GM19324 (cell line): ENCODE data around the gene THSD4.

Experiments
- ATAC-seq: cut with Tn5 transposase; IDR thresholded peaks from one replicate; pipeline ENCODE4 v1.9.1; 2021; ENCODE audit warnings: mild to moderate bottlenecking, moderate library complexity; ENCODE audit not compliant: unreplicated experiment, low FRiP score

THSD4 gene

DNA sequence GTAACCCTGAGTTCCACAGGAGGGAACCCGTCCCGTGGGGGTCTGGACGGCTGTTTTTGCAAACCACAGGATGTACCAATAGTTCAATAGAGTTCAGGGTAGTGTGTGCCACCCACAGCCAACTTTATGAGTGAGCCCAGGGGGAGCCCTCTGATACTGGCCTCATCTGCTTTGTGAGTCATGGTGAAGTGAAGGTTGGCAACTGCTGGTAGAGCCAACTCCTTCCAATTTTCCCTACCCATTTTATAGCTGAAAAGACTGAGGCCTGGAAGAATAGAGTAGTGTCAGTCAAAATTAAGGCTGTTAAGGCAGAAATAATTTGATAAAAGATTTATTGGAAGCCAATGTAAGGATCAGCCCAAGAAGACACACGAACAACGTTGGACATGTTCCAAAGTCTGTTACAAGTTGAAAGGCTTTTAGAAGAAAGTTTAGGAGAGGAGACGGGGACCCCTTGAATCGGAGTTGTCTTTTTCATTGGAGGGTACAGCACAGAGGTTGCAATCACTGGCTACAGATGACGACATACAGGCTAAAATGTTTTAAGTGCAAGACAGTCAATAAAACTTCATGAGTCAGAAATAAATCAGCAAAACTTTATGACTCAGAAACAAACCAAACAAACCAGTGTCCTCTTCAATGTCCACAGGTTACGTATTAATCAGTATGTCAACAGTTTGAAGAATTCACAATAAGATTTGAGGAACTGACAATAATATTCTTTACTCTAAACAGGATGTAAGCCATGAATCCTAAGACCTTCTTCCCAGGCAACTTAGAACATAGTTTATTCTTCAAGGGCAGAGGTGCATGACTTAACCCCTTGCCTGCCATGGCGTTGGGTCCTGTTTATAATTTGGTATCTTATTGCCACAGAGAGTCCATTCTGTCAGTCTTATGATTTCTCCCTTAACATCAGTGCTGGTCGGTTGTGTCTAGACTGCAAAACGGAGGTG, 632.1 kb downstream of the THSD4 start:
- ATAC-seq = no peak

DNA sequence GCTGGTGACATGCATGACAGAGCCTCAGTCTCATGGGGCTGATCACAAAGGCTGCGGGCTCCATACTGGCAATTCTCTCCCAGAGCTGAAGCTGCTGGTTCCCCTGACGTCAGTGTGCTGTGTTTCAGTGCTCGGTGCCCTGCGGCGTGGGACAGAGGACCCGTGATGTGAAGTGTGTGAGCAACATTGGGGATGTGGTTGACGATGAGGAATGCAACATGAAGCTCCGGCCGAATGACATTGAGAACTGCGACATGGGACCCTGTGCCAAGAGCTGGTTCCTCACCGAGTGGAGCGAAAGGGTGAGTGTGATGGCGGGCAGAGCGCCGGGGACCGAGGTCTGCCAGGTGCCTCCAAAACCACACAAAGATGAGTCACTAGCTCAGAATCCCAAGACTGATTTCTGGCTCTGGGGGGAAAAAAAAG, 633.0 kb downstream of the THSD4 start:
- no peak for ATAC-seq

DNA sequence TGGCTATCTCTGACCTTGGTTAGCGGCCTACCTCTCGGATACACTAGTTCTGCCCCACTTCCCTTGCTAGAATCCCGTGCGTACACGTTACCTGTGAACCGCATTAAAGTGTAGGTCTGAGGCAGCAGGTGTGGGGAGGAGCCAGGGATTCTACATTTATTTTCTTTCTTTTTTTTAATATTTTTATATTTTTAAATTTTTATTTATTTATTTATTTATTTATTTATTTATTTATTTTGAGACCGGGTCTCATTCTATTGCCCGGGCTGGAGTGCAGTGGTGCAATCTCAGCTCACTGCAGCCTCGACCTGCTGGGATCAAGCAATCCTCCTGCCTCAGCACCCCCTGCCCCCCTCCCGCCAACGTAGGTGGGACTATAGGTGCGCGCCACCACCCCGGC, 634.2 kb downstream of the THSD4 start:
- no peak for ATAC-seq

DNA sequence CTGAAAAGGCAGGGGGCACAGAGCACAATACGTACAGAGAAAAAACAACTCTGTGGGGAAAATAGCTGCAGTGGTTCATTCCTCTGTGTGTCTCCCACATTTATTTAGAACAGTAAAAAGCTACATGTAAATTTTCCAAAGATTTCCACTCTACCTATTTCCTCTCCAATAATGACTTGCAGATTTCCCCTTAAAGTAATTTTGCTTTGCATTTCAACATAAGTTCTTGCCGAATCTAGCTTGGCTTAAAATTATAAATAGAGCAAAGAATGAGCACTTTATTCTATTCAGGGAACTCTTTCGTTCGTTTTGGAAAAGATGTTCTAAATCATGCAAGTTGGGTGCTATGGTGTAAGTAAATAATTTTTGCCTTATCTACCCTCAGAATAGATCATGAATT, 636.9 kb downstream of the THSD4 start:
- ATAC-seq = no peak

DNA sequence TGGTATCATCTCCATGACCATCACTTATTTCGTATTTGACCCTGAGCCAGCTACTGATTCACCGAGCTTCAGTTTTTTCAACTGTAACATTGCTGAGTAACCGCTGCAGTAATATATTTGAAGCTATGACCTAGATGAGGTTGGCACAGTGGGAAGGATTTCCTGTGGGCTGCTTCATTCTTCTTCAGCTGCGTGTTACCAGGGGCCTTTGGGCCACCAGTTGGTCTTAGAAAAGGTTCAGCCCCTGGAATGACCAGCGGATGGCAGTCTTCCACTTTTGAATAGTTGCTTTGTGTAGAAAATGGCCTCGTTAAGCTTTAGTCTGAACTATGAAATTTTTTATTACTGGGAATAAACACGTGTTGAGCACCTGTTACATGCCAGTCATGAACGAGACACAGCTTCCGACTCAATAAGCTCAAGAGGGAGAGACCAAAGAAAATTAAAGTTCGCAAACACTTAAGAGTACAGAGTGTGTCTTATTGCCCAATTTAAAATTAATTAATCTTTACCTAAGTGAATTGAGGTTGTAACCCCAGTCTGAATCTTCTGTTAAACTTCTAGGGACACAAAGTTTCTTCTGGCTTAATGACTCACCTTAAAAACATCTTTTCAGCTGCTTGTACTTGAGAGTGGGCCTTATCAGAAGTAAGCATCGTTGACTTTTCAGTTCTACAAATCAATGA, 637.5 kb downstream of the THSD4 start:
- ATAC-seq = no peak

DNA sequence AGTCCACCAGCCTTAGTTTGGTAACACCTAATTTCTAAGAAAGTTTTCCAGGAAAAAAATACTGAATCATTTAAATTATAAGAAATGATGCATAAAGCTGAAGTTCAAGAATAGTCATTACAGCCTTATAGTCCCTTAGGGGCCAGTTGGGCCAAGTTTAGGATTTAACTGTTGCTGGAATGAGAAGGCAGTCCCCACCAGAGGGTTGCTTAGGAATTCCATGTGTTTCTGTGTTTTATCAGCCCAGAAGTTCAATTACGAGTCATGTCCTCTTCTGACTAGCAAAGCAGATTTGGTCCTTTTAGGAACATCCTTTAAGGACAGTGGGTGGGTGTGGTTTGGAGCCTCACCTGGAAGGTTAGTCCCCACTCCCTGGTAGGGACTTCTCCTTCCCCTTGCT, 638.1 kb downstream of the THSD4 start:
- ATAC-seq = no peak

DNA sequence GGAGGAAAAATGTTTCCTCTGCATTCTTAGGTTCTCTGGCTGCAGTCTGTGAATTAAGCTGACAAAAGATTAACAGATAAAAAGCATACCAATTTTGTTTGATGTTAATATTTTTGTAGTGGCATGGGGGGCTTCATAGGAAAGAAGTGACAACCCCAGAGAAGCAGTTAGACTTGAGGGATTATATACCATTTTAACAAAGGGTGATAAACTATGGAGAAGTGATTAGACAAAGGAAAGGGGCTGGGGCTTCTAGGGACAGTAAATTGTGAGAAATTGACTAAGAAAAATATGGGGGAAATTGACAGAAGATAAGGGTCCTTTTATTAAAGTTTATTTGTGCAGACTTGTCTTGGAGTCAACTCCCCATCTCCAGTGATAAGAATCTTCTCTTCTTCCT, 639.4 kb downstream of the THSD4 start:
- ATAC-seq = no peak

DNA sequence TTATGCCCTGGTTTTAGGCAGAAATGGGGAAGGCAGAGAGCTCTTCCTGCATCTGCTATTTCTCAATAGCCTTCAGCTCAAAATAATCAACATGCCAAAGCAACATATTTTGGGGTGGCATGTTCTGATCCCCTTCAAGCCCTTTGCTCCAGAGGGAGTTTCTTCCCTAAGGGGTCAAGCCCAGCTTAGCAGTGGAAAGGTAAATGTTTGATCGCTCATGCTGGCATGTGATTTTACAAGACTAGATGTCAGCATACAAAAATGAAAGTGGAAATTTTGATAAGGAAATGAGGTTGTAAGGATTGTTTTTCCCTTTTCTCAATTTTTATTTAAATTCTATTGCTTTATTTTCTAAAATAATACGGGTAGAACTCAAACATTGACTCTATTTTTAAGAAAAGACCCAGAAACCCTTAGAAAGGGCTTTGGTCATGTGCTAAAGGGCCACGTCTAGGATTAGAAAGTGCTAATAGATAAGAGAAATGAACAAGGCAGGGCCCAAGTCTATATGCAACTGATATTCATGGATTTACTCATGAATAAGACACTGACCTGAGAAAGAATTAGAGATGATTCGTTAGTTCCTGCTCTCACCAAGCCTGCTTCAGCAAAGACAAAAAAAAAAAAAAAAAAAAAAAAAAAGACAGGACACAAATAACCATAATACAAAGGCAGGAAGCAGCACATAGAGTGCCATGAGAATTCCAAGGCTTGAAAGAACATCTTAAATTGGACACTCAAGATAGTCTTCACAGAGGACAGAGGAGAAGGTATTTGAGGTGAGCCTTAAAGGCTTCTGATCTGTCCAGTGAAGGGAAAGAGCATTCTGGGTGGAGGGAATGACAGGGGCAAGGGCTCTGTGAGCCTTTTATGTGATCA, 640.1 kb downstream of the THSD4 start:
- no peak for ATAC-seq

DNA sequence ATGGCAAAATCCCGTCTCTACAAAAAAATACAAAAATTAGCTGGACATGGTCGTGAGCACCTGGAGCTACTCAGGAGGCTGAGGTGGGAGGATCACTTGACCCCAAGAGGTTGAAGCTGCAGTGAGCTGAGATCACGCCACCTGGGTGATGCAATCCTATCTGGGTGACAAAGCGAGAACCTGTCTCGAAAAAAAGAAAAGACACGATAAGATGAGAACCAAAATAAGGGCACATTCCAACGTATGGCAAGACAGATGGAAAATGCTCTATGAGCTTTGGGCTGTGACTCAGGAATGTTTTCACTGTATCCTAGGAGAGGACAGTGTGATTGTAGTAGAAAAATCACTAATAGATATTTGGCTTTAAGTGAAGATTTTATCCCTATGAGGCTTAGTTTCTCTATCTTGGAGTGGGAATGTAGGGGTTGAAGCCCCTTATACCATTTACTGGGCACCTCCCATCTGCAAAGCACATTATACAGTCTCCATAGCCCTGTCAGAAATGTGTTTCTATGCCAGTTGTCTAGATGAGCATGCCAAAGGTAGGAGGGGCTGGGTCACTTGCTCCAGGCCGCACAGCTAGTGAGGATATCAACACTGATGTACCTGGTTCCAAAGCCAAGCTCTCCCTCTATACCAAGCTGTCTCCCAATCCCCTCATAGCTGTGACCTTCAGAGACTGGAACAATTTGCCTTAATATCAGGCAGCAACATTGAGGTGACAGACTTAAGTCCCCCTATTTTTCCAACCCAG, 641.5 kb downstream of the THSD4 start:
- ATAC-seq = no peak

DNA sequence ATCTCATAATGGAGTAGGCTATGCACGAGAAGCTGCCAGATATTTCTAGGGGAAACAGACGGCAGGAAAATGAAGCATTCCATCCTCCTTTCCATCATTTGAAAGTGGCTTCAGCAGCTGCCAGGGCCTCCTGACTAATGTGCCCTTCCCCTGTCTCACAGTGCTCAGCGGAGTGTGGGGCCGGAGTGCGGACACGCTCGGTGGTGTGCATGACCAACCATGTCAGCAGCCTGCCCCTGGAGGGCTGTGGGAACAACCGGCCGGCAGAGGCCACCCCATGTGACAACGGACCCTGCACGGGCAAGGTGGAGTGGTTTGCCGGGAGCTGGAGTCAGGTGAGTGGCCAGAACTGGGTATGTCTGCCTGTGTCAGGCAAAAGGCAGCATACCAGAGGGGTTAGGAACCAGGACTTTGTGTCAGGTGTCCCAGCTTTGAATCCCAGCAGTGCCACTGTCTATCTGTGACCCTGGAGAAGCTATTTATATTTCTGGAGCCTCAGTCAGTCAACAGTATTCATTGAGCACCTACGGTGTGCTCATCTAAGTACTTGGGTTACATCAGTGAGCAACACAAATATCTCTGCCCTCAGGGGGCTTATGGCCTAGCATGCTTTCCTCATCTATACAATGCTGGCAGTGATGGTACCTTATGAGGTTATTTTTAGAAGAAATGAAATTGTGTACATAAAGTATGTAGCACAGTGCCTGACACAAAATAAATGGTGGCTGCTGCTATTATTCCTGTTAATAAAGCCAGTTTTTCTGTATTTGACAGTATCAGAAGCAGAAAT, 642.7 kb downstream of the THSD4 start:
- ATAC-seq = no peak

DNA sequence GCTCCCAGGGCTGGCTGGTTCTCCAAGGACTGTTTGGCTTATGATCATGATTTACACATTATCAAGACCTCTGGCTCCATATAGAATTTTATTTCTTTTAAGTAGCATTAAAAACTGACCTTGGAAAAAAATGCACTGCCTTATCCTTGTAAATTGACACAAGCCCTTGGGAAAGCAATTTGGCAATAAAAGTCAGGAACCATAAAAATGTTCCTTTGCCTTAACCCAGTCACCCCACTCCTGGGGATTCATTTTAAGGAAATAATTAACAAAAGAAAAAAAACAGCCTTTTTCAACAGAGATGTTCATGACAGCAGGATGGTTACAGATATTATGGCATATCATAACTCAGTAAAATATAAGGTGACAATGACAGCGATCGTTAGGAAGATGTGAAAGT, 643.4 kb downstream of the THSD4 start:
- no peak for ATAC-seq

DNA sequence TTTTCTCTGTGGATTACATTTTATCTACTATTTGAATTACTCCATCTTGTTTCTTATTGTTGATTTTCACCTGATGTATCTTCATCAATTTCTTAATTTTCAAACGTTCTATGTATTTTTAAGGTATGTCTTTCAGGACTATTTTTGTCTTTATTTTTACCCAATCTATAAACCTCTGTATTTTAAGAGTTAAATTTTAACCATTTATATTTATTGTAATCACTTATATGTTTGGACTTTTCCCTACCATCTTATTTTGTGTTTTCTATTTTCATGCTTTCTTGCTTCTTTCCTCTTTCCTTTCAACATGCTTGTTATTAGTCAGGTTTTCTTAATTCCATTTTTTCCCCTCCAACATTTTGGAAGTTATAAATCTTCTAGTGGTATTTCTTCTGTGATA, 645.6 kb downstream of the THSD4 start:
- ATAC-seq = no peak

DNA sequence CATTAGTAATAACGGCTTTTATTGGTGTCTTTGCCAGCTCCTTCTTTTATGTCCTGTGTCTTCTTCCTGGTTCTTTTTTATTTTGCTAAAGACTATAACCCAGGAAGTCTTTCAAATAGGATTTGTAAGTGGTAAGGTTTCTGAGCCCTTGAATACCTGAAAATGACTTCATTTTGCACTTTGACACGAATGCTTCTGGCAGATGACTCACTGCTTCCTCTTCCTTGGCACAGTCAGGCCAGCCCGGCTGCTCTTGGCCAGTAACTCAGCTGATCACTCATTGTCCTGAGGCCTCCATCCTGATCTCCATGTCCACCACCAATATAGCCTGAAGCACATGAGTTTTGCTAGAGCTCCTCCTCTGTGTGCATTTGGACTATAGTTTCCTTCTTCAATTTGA, 646.4 kb downstream of the THSD4 start:
- no peak for ATAC-seq

DNA sequence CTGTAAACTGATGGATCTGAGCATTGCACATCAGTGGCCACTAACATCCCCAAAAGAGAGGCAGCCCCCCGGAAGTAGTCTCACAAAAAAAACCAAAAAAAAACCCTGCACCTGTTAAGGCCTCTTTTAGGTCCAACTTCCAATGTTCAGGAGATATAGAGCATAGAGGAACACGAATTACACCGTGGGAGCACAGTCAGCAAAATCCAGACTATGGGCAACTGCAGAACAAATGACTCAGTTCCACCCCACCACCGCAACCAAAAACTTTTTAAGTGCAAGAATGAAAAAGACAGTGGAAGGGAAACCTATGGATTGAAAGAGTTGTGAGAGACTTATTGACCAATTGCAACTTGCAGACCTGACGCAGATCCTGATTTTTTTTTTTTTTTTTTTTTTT, 652.9 kb downstream of the THSD4 start:
- no peak for ATAC-seq

DNA sequence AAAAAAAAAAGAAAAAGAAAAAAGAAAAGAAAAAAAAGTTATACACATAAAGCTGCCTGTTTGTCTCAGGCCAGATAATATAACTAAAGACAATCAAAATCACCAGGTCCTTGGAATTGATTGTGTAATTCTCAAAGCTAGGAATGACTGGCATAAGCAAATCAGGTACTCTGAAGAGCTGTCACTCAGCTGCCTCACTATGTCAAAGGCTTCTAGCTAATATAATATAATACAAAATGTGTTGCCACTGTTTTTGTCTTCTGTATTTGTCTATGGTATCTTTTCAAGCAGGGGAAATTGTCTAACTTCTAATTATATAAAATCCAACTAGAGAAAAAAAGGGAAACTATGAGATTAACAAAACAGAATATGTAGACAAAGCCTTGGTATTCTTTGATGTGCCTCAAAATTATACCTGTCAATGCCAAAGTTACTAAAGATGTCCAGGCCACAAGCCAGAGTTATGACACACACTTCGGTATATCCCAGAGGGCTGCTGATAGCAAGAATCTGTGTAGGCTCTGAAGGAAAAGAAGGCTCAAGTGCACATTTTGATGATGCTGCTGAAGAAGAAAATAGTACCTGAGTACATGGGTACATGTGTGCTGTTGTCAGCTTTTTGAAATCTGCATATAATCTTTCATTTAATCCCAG, 658.1 kb downstream of the THSD4 start:
- ATAC-seq = no peak

DNA sequence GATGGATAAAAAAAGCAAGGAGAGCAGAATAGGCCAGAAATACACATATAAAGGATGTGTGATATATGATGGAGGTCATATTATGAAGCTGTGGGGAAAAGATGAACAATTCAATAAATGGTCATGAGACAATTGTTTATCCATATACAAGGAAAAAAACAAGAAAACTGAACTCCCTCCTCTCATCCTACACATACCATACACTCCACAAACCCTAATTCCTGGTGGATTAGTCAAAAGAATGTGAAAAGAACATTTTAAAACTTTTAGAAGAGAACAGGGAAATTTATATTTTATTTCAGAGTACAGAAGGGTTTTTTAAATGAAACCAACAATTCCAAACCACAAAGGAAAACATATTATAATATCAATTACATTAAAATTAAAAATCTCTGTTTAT, 660.6 kb downstream of the THSD4 start:
- no peak for ATAC-seq

DNA sequence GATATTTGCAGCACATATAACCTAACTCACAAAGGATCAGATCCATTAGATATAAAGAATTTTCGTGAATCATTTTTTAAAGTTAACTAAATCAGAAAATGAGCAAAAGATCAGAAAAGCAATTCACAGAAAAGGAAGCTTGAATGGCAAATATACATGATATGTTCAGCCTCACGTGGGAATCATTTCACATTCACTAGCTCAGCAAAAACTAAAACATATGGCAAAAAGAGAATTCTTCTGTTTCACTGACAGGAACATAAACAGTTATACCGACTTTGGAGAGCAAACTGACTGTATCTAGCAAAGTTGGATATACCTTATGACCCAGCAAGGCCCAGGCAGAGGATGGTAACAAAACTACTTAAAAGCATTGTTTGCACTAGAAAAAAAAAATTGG, 661.0 kb downstream of the THSD4 start:
- no peak for ATAC-seq

DNA sequence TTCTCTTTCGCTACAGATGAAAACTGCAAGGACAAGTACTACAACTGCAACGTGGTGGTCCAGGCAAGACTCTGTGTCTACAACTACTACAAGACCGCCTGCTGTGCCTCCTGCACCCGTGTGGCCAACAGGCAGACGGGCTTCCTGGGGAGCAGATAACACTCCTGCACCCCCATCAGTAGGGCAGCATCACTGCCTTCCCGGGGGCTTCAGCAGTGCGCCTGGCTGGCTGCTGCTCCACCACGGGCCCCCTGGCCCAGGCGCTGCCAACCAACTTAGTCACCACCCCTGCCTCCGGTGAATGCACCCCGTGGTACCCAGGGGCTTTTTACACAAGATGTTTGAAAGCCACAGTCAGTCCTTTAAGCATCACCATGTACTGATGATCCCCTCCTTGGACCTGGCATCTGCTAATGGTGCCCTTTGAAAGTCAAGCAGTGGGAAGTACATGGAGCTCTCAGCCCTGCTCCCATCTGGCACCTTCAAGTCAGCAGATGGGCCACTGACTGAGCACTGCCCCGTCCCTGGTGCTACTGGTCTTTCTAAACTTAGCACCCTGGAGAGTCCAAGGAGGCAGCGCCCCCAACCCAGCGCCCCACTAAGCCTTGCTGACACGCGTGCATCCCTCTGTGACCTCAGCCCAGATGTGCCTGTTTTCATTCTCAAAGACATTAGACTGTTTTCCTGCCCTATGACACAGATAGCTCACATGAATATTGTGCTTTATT, 662.1 kb downstream of the THSD4 start:
- no peak for ATAC-seq
